ENCODE results near the gene ST6GALNAC5.

The ST6GALNAC5 gene

GRCh38 chr1:76939050-76939816 lies 72.0 kb downstream of the ST6GALNAC5 start:
- Histone ChIP-seq H3K9me3 (ENCODE audit: control insufficient read depth, insufficient read depth, low read depth, low read length) (no peaks in the 10 kb centered on the region), H3K4me1 (ENCODE audit: control insufficient read depth, insufficient read depth, low read length) (no peaks in the 10 kb centered on the region), H3K27ac (ENCODE audit: extremely low read depth, low read depth, low read length) (no peak overlapping the region), H3K36me3 (ENCODE audit: control insufficient read depth in 2 of 2, insufficient read depth in 1 of 2, low read length in 2 of 2) (no peaks in the 10 kb centered on the region), H3K4me3 (ENCODE audit: low read depth, low read length) (no peak overlapping the region)
- CTCF ChIA-PET, result no interaction called here
- POLR2A ChIA-PET, result no interaction called here
- TF ChIP-seq ZNF214 (tag by site-specific recombination; IDR thresholded peaks at IDR 0.05; ENCODE audit: borderline replicate concordance) (no peak), WT1 (tag by site-specific recombination; IDR thresholded peaks at IDR 0.05) (no peak), ZNF169 (tag by site-specific recombination; IDR thresholded peaks at IDR 0.05) (no peak), PRDM6 (tag by site-specific recombination; IDR thresholded peaks at IDR 0.05) (no peak)

GRCh38 chr1:76939817-76940216 lies 72.5 kb downstream of the ST6GALNAC5 start:
- Histone ChIP-seq H3K9me3 (ENCODE audit: control insufficient read depth, insufficient read depth, low read depth, low read length) (no peaks in the 10 kb centered on the region), H3K36me3 (ENCODE audit: control insufficient read depth in 2 of 2, insufficient read depth in 1 of 2, low read length in 2 of 2) (no peaks in the 10 kb centered on the region), H3K4me1 (ENCODE audit: control insufficient read depth, insufficient read depth, low read length) (no peaks in the 10 kb centered on the region), H3K4me3 (ENCODE audit: low read depth, low read length) (no peak overlapping the region), H3K27ac (ENCODE audit: extremely low read depth, low read depth, low read length) (no peak overlapping the region)
- ChIA-PET POLR2A (no interaction called here), CTCF (no interaction called here)
- no peak for TF ChIP-seq AEBP2 (tag by site-specific recombination; IDR thresholded peaks at IDR 0.05; ENCODE audit: borderline replicate concordance)
- TF ChIP-seq PRDM2 (tag by site-specific recombination; IDR thresholded peaks at IDR 0.05; ENCODE audit: borderline replicate concordance), result no peak
- TF ChIP-seq KLF17 (tag by site-specific recombination; IDR thresholded peaks at IDR 0.05), result no peak
- no peak for TF ChIP-seq ZNF660 (tag by site-specific recombination; IDR thresholded peaks at IDR 0.05)
- no peak for TF ChIP-seq ZBTB10 (tag by site-specific recombination; IDR thresholded peaks at IDR 0.05)
- TF ChIP-seq ZNF830 (tag by site-specific recombination; IDR thresholded peaks at IDR 0.05; ENCODE audit: low read depth), result no peak
- TF ChIP-seq ZSCAN23 (tag by site-specific recombination; IDR thresholded peaks at IDR 0.05), result no peak
- no peak for TF ChIP-seq ZNF350 (tag by site-specific recombination; IDR thresholded peaks at IDR 0.05)
- no peak for TF ChIP-seq ZNF843 (tag by site-specific recombination; IDR thresholded peaks at IDR 0.05)
